ENCODE results near the gene KRTAP10-5. TPM values are rescaled to one million over a fixed set of nuclear protein-coding genes. Genes with fewer than 3 reads are reported as not detected.
"Not testable (repeated sequence)": the region's sequence is repeated elsewhere in the genome, so short reads cannot be mapped to it uniquely, and the experiment has no call there.

The KRTAP10-5 gene
- polyA plus RNA-seq, 1 experiment = not detected

GRCh38 chr21:44601596-44602462, 21.4 kb upstream of the KRTAP10-5 start:
- H3K27me3 ChIP-seq (ENCODE audit: control insufficient read depth, insufficient read depth, low read length) = no peaks in the 10 kb centered on the region
- H3K4me3 ChIP-seq (ENCODE audit: low read depth, low read length) = no peak overlapping the region
- ChIA-PET POLR2A (no interaction called here), CTCF (no interaction called here)
- no peaks in the 10 kb centered on the region for H3K36me3 ChIP-seq (ENCODE audit: control insufficient read depth, insufficient read depth, low read length)
- no peak for DNase-seq (ENCODE audit: low read depth)
- no peak for TF ChIP-seq CTCF (IDR thresholded peaks at IDR 0.05; ENCODE audit: insufficient read depth, low read depth, low read length)

- CTCF ChIA-PET; H3K4me3 ChIP-seq (ENCODE audit: low read depth, low read length); POLR2A ChIA-PET; H3K36me3 ChIP-seq (ENCODE audit: control insufficient read depth, insufficient read depth, low read length); DNase-seq (ENCODE audit: low read depth); H3K27me3 ChIP-seq (ENCODE audit: control insufficient read depth, insufficient read depth, low read length): not testable (repeated sequence)
Measured at GRCh38 chr21:44601091-44601490, 20.7 kb upstream of the KRTAP10-5 start.

GRCh38 chr21:44600118-44600978, 19.9 kb upstream of the KRTAP10-5 start, which contains the start of gene KRTAP10-7:
TSS of gene KRTAP10-7 (plus strand) at chr21:44600597. CDS start at chr21:44600622, 25 bp downstream.
- H3K36me3 ChIP-seq (ENCODE audit: control insufficient read depth, insufficient read depth, low read length); H3K4me3 ChIP-seq (ENCODE audit: low read depth, low read length); H3K27me3 ChIP-seq (ENCODE audit: control insufficient read depth, insufficient read depth, low read length); POLR2A ChIA-PET; CTCF ChIA-PET; DNase-seq (ENCODE audit: low read depth): not testable (repeated sequence)

- no peak for TF ChIP-seq CTCF (IDR thresholded peaks at IDR 0.05; ENCODE audit: insufficient read depth, low read depth, low read length)
- H3K4me3 ChIP-seq (ENCODE audit: low read depth, low read length) = no peak overlapping the region
- no peaks in the 10 kb centered on the region for H3K36me3 ChIP-seq (ENCODE audit: control insufficient read depth, insufficient read depth, low read length)
- DNase-seq (ENCODE audit: low read depth) = no peak
- H3K27me3 ChIP-seq (ENCODE audit: control insufficient read depth, insufficient read depth, low read length) = peaks cover 4% of the 10 kb centered on the region
- CTCF ChIA-PET = no interaction called here
- POLR2A ChIA-PET = no interaction called here
Measured at GRCh38 chr21:44599264-44600029, 19.0 kb upstream of the KRTAP10-5 start.

GRCh38 chr21:44598061-44598460, 17.7 kb upstream of the KRTAP10-5 start:
- POLR2A ChIA-PET = no interaction called here
- DNase-seq (ENCODE audit: low read depth) = no peak
- Histone ChIP-seq H3K27me3 (ENCODE audit: control insufficient read depth, insufficient read depth, low read length) (peaks cover 6% of the 10 kb centered on the region), H3K4me3 (ENCODE audit: low read depth, low read length) (no peak overlapping the region), H3K36me3 (ENCODE audit: control insufficient read depth, insufficient read depth, low read length) (no peaks in the 10 kb centered on the region)
- CTCF ChIA-PET = no interaction called here
- no peak for TF ChIP-seq CTCF (IDR thresholded peaks at IDR 0.05; ENCODE audit: insufficient read depth, low read depth, low read length)
